ENCODE results near the gene PROZ.

PROZ gene

GRCh38 chr13:113211774-113212173 is 53.3 kb downstream of the PROZ start:
- no peak for DNase-seq (ENCODE audit: low read depth)
- TF ChIP-seq CTCF (conservative IDR thresholded peaks at IDR 0.05; ENCODE audit: control insufficient read depth, insufficient read depth, low read depth, low read length): peak; percentile 3
- no peak overlapping the region for H3K4me3 ChIP-seq (ENCODE audit: control insufficient read depth, low read depth, low read length)

- DNase-seq (ENCODE audit: low read depth): peak; percentile 81
- no peak overlapping the region for H3K4me3 ChIP-seq (ENCODE audit: control insufficient read depth, low read depth, low read length)
- TF ChIP-seq CTCF (conservative IDR thresholded peaks at IDR 0.05; ENCODE audit: control insufficient read depth, insufficient read depth, low read depth, low read length): no peak
These were observed 58.0 kb downstream of the PROZ start for GRCh38 chr13:113216254-113217048.

GRCh38 chr13:113218586-113218985 is 60.1 kb downstream of the PROZ start:
- no peak overlapping the region for H3K4me3 ChIP-seq (ENCODE audit: control insufficient read depth, low read depth, low read length)
- no peak for TF ChIP-seq CTCF (conservative IDR thresholded peaks at IDR 0.05; ENCODE audit: control insufficient read depth, insufficient read depth, low read depth, low read length)
- no peak for DNase-seq (ENCODE audit: low read depth)

GRCh38 chr13:113219256-113219940 is 61.0 kb downstream of the PROZ start:
- DNase-seq (ENCODE audit: low read depth): peak; percentile 24
- no peak for TF ChIP-seq CTCF (conservative IDR thresholded peaks at IDR 0.05; ENCODE audit: control insufficient read depth, insufficient read depth, low read depth, low read length)

GRCh38 chr13:113220141-113220598 is 61.7 kb downstream of the PROZ start:
- no peak for TF ChIP-seq CTCF (conservative IDR thresholded peaks at IDR 0.05; ENCODE audit: control insufficient read depth, insufficient read depth, low read depth, low read length)
- no peak overlapping the region for H3K4me3 ChIP-seq (ENCODE audit: control insufficient read depth, low read depth, low read length)
- no peak for DNase-seq (ENCODE audit: low read depth)

More at GRCh38 chr13:113219256-113219940, 61.0 kb downstream of the PROZ start:
- no peak overlapping the region for H3K4me3 ChIP-seq (ENCODE audit: control insufficient read depth, low read depth, low read length)

- TF ChIP-seq CTCF (conservative IDR thresholded peaks at IDR 0.05; ENCODE audit: control insufficient read depth, insufficient read depth, low read depth, low read length): peak; percentile 19
- H3K4me3 ChIP-seq (ENCODE audit: control insufficient read depth, low read depth, low read length): no peak overlapping the region
- peak; percentile 23 for DNase-seq (ENCODE audit: low read depth)
These were observed 62.4 kb downstream of the PROZ start for GRCh38 chr13:113220877-113221276.

Measured in fibroblast of mammary gland (primary cell).